Bronchus fibroblast of lung (primary cell): ENCODE data around the gene TMEM181. TPM values are rescaled to one million over a fixed set of nuclear protein-coding genes. Genes with fewer than 3 reads are reported as not detected.

Source experiments
- total RNA-seq: library from RNA; depleted of rRNA; stranded (reverse); fragments of >200 nt; gene quantifications from 2 replicates; pipeline ENCODE4 v1.2.3, GENCODE V29; 2015

Gene TMEM181, protein sequence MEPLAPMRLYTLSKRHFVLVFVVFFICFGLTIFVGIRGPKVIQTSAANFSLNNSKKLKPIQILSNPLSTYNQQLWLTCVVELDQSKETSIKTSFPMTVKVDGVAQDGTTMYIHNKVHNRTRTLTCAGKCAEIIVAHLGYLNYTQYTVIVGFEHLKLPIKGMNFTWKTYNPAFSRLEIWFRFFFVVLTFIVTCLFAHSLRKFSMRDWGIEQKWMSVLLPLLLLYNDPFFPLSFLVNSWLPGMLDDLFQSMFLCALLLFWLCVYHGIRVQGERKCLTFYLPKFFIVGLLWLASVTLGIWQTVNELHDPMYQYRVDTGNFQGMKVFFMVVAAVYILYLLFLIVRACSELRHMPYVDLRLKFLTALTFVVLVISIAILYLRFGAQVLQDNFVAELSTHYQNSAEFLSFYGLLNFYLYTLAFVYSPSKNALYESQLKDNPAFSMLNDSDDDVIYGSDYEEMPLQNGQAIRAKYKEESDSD
- total RNA-seq: 18.1 and 21.7 TPM in 2 replicates

DNA sequence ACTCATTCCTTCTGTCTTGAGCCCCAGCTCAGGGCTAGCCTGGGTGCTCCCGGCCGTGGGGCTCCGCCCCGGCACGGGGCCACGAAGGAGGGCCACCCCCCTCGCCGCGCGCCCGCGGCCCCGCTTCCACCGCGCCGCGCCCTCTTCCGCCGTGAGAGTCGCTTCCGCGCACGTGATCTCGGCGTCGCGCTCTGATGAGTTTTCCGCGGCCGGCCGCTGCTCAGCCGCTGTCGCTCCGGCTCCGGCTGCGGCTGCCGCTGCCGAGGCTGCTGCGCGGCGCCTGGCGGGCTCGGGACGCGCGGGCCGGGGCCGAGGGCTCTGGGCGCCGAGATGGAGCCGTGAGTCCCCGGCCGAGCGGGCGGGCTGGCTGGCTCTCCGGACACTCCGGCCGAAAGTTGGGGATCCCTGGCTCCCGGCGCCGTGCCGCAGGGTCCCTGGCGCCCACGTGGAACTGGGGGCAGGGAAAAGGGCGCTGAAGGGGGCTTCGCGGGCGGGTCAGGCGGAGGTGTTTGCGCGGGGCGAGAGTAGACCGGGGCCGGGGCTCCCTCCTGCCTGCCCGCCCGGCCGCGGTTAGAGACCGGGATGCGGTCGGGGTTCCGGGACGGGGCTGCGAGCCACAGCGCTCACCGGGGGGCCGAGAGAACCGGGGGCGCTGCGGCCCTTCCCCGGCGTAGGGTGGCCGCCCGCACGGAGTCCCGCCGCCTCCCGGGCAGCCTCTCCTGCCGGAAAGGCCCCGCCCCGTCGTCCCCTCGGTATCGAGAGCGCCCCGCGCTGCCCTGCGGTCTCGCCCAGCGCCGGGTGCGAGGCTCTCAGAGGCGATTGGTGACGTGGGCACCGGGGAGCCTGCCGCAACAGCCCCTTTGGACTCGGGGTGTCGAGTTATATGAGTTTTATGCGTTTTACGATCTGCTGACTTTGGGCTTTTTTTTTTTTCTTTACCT lies at the start of gene TMEM181:
TMEM181 (plus strand) TSS at position 197 of the 941 bp plus-strand sequence; CDS start at position 331, 134 bp downstream.

DNA sequence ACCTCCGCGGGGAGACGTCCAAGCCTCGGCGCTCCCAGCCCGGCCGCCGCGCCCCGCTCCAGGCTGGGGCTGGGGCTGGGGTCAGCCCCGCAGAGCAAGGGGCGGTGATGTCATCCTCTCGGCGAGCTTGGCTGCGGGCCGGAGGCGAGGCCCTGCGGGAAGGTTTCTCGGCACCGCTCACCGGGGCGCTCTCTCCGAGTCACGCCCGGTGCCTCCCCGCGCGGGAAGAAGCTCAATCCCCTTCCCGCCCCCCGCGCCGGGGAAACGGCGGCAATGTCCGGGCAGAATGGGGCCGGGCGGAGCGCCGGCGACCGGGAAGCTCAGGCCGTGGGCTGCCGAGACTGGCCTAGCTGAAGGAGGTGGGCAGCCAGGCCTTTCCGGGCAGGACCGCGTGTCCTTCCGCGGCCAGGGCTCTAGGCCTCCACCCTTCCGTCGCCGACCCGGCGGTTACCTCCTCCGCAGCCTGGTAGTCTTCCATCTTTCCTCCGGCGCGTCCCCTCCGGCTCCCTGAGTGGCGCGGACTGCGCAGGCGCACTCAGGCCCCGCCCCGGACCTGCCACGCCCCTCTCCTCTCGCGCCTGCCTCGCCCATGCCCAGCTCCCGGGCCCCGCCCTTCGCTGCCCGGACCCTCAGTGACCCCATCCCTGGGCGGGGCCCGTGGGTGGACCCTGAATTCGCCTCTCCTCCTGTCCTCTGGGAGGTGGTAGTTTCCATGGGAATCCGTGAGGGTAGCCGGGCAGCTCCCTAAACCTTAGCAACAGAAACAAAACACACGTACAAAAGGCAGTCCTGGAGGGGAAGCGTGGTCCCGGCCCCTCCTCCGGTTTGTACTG lies 84.6 kb downstream of the TMEM181 start, which contains the start of gene DYNLT1:
DYNLT1 (minus strand) TSS at position 513 of the 833 bp plus-strand sequence; CDS start at position 478, 35 bp downstream.

DNA sequence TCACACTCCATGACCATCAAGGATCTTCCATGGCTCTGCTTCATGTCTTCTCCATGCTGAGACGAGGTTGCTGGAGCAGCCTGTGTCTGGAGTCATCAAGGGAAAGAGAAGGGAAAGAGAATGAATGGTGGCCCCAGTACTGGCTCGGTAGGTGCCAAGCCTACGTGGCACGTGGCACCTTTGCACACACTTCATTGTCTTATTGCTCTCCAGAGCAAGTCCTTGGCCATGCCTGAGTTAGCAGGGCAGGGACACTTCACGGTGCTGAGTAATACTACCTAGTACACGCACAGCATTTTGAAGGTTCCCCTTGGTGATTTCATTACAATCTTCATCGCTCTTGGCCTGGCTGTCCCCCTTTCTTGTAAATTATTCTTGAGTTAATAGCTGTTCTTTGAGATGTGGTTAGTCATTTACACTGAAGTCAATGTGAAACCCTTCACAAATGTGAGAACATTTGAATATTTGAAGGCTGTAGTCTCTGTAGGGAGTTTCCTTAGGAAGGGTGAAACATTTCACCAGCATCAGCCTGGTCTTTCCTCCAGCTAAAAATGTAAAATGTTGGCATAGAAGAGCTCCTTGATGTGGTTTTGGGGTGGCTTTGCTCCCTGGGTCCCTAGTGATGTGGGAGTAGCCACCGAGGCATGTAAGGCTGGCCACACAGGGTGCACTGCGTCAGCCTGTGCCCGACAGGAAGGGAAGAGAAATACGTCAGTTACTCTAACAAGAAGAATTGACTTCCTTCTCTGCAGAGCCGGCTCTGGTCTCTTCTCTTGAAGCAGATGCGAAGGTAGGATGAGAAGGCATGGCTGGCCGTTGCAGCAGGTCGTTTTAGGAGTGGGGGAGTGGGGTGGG lies 89.6 kb downstream of the TMEM181 start, which contains the start of gene SYTL3:
SYTL3 (plus strand) TSS at position 766 of the 855 bp plus-strand sequence. CDS start 13,215 bp downstream, outside the sequence.

Other genes starting within 250 kb of the TMEM181 start
- gene TULP4, start 247.6 kb upstream of the TMEM181 start, total RNA-seq: 18.0 and 18.8 TPM in 2 replicates
- gene DYNLT1, start 84.7 kb downstream of the TMEM181 start, total RNA-seq: 107 and 111 TPM in 2 replicates
- 0.84 and 1.6 TPM in 2 replicates for gene SYTL3, start 90.0 kb downstream of the TMEM181 start, total RNA-seq